ENCODE data around the gene ANP32B. TPM values are rescaled to one million over a fixed set of nuclear protein-coding genes. Genes with fewer than 3 reads are reported as not detected.
A peak's percentile ranks its signal among the peaks of the same experiment; 100 is the strongest.

Gene ANP32B
- total and polyA plus RNA-seq, 2 experiments from 2014 or later, result 13.1 to 114 TPM

- H3K27ac Mint-ChIP-seq, result no peak overlapping the region
These were observed 55.8 kb downstream of the ANP32B start for GRCh38 chr9:98038958-98039357.

More at GRCh38 chr9:98038958-98039357, 55.8 kb downstream of the ANP32B start:
- TF ChIP-seq REST (IDR thresholded peaks at IDR 0.05; ENCODE audit: unreplicated experiment) (no peak), STAT1 (IDR thresholded peaks at IDR 0.05; ENCODE audit: unreplicated experiment) (no peak), ZNF114 (CRISPR knock-in tag; IDR thresholded peaks at IDR 0.05) (no peak), CTCF (conservative IDR thresholded peaks at IDR 0.05; ENCODE audit: low read depth in 2 of 2) (no peak)
- Histone ChIP-seq H3K9me2 (ENCODE audit: insufficient read depth) (no peaks in the 10 kb centered on the region), H3F3A (replicated peaks; ENCODE audit: low read depth) (no peaks in the 10 kb centered on the region), H3K27me3 (ENCODE audit: insufficient read depth) (no peaks in the 10 kb centered on the region), H3K36me3 (ENCODE audit: insufficient read depth) (no peaks in the 10 kb centered on the region), H3K79me2 (replicated peaks; ENCODE audit: insufficient read depth) (no peaks in the 10 kb centered on the region), H2AFZ (0 out of 2 replicates have a peak overlapping the region, but pooled peaks have one; percentile 32), H3K4me1 (ENCODE audit: insufficient read depth) (no peaks in the 10 kb centered on the region), H3K27ac (ENCODE audit: low read depth) (no peak overlapping the region), H3K4me3 (no peak overlapping the region), H4K20me1 (replicated peaks; ENCODE audit: insufficient read depth) (no peaks in the 10 kb centered on the region), H3K4me2 (no peak overlapping the region)
- peaks cover 8% of the 10 kb centered on the region; the same call in 2 of the 3 replicates for H3K4me1 Mint-ChIP-seq
- no peak overlapping the region for H3K4me3 Mint-ChIP-seq
- peaks cover 13% of the 10 kb centered on the region for H3K27me3 Mint-ChIP-seq (ENCODE audit: insufficient read depth, low read depth, poor library complexity)
- DNase-seq (ENCODE audit: low spot score) (no peak), ATAC-seq (no peak)
- H3K9me3 Mint-ChIP-seq, result no peaks in the 10 kb centered on the region
- no peaks in the 10 kb centered on the region for H3K36me3 Mint-ChIP-seq (ENCODE audit: low read depth)

Measured in GM23338 (cell line).